ENCODE data around the gene FANK1.

The FANK1 gene

DNA sequence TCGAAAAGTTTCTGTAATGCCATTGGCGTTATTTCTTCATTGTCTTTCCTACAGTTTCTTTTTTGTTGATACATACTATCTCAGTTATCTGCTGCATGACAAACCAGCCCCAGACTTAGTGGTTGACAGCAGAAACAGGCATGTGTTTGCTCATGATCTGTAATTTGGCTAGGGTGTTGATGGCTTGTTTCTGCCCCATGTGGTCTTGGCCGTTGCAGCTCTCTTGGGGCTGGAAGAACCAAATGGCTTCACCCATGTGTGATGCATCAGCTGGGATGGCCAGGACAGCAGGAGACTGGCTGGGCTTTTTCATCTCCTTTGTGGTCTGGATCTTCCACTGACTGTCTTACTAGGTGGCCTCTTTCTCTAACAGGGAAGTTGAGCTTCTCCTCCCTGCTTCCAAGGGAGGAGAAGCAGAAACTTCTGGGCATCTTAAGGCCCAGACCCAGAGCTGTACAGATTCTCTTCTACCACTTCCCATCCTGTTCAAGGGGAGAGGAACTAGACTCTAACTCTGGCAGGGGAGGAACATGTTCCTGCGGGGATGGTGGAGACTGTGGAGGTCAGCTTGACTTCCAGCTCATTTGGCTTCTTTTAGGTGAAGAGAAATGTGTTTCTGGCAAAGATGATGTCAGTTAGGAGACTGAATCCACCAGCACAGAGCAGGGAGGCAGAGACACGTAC lies 89.3 kb downstream of the FANK1 start:
- no peak for DNase-seq (ENCODE audit: low read depth)

DNA sequence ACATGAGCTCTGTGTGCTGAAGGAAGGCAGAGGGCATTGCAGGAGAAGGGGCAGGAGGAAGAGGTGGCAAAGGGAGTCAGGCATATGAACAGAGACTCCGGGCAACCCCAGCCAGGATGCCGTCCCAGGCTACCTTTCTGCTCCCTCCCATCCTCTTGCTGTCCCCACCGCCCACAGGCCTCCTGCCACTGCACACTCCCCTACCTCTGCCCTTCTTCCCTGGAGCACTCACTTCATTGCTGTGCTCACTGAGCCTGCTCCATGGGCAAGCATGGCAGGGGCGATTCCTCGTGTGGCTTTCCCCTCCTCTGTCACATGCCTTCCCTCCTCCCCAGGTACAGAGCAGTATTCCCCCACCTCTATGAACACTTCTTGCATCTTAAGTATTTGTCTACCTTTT lies 93.4 kb downstream of the FANK1 start:
- no peak for DNase-seq (ENCODE audit: low read depth)

DNA sequence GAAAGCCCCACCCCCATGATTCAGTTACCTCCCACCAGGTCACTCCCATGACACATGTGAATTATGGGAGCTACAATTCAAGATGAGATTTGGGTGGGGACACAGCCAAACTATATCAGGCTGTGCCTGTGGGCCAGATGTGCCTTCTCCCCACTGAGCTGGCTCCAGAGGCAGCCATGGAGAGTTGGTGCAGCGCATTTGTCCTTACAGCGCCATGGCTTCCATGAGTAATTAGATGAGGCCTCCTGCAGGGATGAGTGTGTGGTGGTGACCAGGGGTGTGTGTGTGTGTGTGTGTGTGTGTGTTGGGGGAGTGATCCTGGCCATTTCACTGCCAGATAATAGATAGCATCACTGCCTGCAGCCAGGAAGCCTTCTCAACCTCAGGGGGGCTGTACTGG lies 94.6 kb downstream of the FANK1 start:
- DNase-seq (ENCODE audit: low read depth): no peak

DNA sequence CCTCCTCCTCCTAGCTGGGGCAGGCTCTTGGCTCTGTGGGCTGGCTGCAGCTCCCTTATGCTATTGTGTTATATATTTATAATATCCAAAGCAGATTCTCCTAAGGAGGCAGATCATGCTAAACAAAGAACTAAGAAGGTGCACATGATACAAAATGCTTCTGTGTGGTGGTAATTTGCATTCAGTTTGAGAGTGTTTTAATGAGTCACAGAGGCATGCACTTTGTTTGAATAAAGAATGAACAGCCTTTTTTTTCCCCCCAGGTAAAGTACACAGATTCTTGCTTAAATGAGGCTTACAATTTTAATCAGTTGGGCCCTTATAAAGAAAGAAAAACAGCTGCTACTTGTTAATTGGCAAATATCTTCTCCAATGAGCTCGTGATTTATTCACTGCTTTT lies 95.0 kb downstream of the FANK1 start:
- no peak for DNase-seq (ENCODE audit: low read depth)

DNA sequence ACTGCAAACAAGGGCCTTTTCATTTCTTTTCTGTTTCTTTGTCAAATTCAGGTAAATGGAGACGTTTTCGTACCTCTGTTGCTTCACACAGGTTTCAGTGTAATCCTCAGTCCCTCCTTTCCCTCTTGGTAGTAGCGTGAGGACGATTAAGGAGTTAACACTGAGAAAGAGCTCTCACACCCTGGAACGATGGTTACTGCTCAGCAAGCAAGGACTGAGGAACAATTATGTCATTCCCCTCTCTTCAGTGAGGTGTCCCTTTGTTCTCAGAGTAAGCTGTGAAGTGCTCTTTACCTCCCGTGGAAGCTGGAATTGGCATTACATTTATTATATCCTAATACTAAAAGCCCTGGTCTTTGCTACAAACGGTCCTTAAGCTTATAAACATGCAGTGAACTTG lies 95.9 kb downstream of the FANK1 start:
- no peak for DNase-seq (ENCODE audit: low read depth)

DNA sequence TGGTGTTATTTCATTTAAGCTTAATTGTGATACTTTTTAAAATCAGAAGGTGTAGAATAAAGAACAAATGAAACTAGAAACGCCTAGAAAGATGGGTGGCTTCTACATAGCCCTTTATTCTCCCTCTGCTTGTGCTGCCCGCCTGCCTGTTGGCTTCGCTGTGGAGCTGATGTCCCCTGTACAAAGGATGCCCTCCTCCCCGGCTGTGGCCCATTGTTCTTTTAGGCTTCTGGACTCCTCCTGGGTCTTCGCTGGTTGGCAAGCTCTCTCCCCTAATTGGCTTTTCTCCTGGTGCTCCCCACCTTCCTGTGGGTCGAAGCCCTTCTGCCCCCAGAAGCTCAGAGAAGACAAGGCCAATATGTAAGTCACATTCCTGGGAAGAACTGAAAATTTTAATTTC lies 98.2 kb downstream of the FANK1 start:
- no peak for DNase-seq (ENCODE audit: low read depth)

DNA sequence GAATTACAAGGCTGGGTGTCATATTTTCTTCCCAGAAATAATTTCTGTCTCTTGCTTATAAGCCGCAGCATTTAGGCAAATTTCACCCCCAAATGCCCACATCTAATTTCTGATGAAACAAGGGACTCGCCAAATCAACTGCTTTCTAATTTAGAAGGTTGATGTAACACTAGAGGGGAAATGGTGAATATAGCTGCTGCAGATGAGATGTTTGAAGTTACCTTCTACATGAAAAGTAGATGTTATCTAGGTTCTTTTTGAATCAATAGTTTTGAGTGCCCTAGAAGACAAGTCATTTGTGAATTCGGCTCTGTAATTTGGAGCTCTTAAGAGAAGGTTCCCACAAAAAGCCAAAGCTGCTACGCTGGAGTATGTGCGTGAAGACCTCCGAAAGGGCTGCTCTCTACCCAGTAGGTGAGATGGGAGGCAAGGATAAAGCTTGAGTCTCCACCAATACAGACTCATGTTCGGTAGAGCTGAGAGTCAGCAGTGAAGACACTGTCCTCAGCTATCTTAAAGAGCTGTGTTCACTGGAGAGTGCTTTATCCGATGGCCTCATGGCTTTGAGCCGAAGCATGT lies 99.5 kb downstream of the FANK1 start:
- no peak for DNase-seq (ENCODE audit: low read depth)

DNA sequence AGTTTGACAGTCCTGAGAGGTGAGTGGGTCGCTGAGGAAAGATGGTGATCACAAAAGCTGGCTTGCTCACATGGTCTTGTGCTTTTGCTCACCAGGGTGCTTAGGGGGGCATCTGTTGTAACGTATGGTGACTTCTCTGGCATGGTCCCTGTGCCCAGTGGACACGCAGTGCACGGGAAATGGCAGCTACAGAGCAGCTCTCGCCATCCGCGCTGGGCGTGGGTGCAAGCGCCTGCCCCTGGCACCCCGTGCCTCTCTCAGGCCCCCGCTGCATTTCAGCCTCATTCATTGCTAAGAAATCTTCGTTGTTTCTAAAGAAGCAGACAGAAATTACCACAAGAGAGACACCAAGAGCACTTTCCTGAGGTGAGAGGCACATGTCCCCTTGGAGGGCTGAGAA lies 101.2 kb downstream of the FANK1 start:
- no peak for DNase-seq (ENCODE audit: low read depth)

DNA sequence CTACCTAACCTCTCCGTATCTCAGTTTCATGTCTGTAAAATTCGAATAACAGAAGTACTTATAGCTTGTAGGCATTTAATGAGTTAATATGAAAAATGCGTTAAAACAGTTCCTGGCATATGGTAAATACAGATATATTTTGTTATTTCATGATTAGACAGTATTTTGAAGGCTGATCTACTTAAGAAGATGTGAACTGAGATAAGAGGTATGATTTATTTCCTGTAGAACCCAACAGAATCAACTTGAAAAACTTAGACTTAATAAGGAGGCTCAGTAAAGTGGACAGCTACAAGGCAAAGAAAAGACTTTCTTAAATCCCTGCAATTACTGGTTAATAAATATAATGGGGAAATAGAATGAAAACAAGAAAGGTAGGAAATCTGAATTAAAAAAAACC lies 103.3 kb downstream of the FANK1 start:
- no peak for DNase-seq (ENCODE audit: low read depth)

DNA sequence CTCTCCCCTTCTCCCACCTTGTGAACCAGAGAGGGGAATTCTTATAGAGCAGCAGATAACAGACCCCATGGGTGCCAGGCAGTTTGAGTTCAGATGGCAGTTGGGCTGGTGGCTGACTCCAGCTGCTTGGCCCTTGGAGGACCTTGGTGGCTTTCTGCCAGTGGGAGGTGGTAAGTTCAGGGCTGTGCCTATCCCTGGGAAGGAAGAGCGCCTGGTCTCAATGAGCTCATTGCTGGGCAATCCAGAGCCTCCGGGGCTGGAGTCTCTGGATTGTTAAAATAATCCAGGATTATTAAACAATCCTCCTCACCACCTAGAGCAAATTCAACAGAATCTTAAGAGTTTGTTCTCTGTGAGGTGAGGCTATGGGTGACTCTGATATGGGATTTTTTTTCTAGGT lies 105.2 kb downstream of the FANK1 start:
- no peak for DNase-seq (ENCODE audit: low read depth)

DNA sequence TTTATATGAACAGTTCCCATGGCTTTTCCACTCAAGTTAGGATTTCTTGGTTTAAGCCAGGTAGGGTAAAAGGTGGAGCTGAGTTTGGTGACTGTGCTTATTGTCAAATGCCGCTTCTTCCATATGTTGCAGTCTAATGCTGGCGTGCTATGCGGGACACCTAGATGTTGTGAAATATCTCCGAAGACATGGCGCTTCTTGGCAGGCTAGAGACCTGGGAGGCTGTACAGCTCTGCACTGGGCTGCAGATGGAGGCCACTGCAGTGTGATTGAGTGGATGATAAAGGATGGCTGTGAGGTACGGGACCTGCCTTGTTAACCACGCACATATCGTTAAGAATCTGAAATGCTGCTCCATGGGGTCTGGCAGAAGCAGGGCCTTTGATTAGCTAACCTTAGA lies 108.4 kb downstream of the FANK1 start:
- DNase-seq (ENCODE audit: low read depth): no peak

DNA sequence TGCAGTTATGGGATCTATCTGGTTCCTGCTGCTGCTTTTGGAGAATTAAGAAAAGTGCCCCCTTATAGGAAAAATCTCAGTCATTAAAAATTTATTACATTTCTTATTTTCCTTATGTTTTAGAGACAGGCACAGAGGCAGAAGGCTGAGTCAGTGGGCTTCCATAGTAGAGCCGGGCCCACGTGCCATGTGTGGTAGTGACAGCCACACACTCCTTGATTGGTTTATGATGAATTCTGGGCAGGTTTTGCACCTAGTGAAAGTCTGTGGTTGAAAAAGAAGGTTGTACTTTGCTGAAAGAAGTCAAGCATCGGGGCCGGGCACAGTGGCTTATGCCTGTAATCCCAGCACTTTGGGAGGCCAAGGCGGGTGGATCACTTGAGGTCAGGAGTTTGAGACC lies 109.9 kb downstream of the FANK1 start:
- DNase-seq (ENCODE audit: low read depth): no peak

DNA sequence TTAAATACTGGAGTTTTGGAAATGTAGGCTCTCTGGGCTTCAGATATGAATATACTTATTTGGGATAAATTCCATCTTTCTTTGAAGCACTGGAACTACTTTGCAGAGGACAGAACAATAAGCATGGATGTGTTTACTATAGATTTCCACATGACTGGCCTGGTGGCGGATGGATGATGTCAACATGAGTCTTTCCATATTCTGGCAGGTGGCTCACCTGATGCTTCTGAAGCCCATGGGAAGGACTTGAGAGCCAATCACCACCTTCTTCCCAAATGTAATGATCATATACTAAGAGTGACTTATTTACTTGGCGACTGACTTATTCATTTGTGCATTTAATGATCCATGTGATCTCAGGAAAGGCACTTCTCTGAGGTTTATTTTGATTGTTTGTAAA lies 110.5 kb downstream of the FANK1 start:
- no peak for DNase-seq (ENCODE audit: low read depth)

DNA sequence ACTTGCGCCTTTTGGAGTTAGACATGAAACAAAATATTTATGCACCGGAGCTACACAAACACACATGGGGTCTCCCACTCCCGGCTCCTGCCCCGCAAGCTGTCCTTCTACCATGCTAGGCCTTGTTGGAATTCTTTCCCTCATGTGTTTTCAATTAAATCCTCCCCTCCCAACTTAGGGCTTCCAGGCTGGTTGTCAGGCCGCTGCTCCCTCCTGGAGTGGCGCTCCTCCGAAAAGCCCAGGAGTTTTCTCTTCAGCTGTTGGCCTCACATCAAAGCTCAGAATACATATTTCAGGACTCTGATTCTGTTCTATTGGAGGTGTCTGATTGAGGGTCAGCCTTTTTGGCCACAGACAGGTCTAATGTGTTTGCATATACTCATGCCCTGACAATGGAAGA lies 113.3 kb downstream of the FANK1 start:
- no peak for DNase-seq (ENCODE audit: low read depth)

DNA sequence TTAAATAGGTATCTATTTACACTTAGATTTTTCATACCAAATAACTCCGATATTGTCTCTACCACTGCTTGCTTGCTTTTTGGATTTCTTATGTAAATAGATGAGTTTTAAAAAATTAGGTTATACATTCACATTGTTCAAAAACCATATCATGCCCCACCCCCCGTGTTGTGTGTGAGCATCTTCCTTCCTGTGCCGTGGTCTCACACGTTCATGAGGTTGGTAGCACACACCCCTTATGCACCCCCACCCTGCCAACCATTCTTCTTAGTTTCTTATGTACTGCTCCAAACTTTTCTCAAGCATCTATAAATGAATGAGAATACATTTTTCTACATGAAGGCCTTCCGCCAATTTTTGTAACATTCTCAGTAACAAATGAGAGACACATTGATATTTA lies 115.6 kb downstream of the FANK1 start:
- no peak for DNase-seq (ENCODE audit: low read depth)

DNA sequence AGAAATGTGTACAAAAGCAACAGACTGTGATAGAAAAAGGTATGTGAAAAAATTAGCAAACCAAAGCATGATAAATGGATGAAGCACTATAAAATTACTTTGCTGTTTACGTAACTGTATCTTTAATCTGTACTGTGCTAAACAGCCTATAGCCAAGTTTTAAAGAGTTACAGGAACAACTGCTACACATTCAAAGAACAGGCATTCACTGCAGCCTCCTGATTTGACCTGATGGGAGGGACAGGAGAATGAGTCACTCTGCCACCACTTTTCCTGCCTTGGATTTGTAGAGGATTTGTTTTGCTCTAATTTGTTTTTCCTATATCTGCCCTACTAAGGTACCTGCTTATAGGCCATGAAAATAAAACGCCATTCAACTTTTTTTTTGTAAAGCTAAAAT lies 116.1 kb downstream of the FANK1 start:
- no peak for DNase-seq (ENCODE audit: low read depth)

DNA sequence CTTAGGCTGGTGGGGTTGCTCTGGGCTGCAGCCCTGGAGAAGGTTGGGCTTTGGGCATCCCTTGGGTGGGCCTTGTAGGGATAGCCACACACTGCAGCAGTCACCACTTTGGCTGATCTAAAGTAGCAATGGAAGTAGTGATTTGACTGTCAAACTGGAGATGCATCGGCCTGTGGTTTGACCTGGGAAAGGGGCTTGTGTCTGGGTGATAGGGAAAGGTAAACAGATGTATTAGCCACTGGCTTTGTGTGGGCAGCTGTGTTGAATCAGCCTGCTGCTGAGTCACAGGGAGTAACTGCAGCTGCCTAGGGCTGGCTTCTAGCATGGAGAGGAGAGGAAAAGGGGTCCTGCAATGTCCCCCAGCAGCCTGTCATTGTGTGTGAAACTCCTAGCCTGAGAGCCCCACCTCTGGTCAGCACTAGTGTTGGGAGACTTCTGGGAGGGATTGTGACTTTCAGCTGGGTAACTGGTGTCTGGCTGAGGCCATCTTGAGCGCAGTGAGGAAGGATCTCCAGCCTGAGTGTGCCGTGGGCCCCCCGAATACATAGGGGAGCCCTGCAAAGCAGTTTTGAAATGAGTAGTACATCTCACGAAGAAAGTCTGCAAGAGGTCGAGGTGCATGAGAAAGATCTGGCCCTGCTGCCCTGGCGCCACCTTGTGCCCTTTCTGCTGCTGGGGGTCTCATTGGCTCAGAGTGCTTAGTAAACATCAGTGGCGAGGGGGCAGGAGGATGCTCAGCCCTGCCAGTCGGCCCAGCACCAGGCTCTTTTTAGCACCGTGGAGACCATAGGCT lies 117.3 kb downstream of the FANK1 start:
- no peak for DNase-seq (ENCODE audit: low read depth)

DNA sequence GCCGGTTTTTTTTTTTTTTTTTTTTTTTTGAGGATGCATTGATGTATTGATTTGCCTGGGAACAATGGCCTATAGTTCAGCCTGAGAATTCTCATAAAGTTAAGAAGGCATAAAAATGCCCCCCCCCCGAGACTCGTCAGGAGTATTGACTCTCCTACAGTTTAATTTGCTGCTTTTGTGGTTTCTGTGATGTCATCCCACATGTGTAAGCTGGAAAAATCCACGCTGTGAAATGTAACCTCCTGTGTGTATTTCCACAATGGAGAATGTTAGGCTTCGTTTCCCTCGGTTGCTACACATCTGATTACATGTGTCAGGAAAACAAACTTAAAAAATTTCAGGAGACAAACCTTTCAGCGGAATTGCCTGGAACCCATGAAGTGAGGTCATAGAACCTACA lies 117.9 kb downstream of the FANK1 start:
- no peak for DNase-seq (ENCODE audit: low read depth)

DNA sequence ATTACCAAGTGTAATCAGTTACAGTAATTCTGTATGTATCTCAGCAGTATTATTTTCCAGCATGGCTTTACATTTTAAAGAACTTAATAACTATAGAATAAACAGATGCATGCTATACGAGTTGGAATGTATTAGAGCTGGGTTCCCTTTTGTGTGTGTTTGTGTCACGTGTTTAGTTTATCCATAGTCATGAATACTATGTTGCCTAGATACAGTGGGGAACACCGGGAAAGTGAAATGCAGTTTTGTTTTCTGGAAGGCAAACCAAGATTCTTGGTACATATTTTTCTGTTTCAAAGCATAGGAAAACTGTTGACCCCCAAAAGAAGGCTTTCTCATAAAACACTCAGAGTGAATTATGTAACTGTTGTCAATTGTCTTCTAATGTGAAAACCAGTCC lies 119.0 kb downstream of the FANK1 start:
- DNase-seq (ENCODE audit: low read depth): no peak

DNA sequence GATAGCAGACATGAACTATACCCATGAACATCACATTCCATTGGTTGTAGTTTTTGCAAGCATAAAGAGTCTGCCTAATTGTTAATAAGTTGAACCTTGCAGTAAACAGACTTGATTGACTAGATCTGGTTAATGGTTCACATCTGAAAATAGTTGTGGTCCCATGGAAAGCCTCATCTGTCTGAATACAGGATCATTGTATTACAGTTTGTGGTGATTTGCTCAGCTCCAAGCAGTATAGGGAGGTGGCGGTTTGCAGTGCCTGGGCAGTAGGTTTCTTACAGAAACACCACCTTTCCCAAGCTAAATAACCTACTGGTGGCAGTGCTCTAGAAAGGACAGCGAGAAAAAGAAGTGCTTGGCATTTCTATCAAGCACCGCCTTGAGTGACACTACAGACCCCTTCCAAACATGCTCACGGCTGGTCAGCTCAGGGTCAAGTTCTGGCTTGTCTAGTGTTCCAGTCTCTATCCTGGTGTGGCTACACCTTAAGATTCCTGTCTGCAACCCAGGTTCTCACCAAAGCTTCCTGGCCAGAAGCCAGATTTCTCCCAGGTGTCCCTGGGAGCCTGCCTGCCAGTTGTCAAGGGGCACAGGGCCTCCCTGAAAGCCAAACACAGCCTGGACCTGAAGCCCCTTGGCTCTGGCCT lies 119.9 kb downstream of the FANK1 start:
- DNase-seq (ENCODE audit: low read depth): no peak

DNA sequence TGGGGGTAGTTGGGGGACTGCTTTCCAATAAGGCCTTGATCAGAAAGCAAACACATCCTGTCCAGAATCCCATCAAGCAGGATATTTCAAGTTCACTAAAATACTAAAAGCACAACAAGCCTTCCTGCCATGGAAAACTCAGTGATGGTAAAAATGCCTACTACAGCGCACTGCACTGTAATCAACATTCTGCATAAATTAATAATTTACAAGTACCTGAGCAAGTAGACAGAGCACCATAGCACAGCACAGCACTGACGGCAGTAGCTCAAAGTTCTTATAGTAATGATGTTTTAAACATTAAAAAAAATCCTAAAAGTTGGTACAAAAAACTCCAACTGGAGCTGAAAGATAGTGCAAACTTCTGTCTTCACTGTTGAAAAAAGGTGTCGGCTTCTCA lies 120.5 kb downstream of the FANK1 start:
- no peak for DNase-seq (ENCODE audit: low read depth)

DNA sequence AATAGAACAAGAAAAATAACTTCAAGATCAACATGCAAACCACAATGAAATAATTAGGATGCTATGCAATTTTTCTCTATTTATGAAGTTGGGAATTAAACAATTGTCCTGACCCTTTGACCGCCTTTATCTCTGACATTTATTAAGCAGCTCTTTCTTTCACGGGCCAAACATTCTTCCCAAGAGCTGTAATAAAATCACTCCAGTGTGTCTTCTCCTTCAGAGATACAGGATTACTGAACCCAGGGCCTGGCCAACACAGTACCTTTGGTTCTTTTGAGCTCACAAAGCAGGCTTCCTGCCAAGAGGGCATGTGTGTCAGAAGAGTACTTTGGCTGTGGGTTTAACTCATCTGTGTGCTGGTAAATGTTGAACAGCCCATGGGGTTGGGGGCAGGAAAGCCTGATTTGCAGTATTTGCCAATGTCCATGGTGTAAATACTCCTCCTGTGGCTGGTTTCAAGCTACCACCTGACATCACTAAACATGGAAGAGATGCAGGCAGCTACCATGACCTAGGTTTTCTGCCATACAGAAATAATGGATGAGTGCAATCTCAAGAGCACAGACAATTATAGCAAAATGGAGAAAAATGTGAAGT lies 121.7 kb downstream of the FANK1 start:
- DNase-seq (ENCODE audit: low read depth): no peak
